CD4-positive, alpha-beta T cell treated with Interleukin-17A for 4 hours (primary cell): ENCODE measurements around the gene KPRP.

Source experiments
- DNase-seq: peaks from one replicate; pipeline ENCODE4 v3.0.0-alpha.2; 2020; ENCODE audit warnings: mixed read lengths

Gene KPRP, protein sequence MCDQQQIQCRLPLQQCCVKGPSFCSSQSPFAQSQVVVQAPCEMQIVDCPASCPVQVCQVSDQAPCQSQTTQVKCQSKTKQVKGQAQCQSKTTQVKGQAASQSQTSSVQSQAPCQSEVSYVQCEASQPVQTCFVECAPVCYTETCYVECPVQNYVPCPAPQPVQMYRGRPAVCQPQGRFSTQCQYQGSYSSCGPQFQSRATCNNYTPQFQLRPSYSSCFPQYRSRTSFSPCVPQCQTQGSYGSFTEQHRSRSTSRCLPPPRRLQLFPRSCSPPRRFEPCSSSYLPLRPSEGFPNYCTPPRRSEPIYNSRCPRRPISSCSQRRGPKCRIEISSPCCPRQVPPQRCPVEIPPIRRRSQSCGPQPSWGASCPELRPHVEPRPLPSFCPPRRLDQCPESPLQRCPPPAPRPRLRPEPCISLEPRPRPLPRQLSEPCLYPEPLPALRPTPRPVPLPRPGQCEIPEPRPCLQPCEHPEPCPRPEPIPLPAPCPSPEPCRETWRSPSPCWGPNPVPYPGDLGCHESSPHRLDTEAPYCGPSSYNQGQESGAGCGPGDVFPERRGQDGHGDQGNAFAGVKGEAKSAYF

DNA sequence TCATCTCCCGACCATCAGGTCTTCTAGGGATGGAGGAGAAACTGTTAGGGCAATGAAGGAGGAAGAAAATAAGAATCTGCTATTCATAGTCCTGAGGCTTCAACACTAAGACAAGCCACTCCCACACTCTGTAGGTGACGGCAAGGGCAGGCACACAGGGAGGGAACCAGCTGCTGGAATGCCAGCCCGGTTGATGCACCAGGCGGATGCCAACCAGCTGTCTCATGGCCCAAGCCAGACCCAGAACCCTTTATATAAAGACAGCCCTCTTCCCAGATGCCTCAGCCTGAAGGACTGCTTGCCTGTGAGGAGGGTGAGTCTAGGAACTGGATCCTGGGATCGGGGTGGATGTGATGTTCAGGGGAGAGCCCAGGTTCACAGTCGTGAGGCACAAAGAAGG is at the start of gene KPRP:
KPRP (plus strand) TSS at position 279 of the 400 bp plus-strand sequence. CDS start 1,564 bp downstream, outside the sequence.
- no peak for DNase-seq

DNA sequence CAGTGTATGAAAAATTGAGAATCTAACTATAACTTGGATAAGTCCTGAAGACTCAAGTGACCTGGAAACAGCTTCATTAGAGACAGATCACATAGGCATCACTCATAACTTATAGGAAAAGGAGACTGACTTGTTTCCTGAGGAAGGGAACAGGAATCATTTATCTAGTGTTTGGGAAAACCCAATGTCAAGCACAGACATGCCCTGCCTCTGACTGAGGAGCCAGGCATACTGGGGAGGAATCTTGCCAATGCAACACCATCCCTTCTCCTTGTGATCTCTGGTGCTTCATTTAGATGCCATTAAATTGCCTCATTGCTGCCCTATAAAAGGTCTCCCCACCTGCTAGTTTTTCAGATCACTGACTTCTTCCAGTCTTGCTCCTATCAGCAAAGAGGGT is 39.6 kb upstream of the KPRP start:
- DNase-seq, result no peak

DNA sequence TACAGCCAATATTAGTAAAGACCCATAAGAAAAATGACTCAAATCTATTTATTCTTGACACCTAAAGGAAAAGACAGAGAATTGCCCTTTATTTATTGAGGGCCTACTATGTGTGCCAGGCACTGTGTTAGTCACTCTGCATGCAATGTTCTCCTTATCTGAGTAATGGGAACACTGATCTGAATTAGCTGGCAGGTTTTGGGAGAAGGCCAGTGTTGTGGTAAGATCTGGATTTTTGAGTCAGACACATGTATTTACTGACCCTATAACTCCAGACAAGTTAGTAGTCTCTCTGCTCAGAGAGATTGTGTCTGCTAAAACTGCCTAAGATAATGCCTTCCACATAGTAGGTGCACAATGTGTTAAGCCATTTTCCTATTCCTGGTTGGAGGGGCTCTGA is 32.6 kb upstream of the KPRP start:
- no peak for DNase-seq

DNA sequence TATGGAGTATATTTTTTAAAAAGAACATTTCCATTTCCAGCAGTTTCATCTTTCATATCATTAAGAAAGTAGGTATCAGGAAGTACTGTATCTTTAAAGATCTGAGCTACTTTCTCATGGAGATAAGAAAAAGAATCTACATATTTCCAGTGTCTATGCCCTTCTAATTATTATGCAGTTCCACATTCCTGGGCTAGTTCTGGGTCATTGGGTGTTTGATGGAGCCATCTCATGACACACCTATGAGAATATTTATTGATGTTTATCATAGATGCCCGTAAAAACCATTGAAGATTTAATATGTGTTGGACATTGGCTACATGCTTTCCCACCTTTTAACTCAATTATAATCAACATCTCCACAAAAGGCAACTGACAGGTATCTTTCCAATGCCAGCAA is 28.8 kb upstream of the KPRP start:
- DNase-seq, result no peak

DNA sequence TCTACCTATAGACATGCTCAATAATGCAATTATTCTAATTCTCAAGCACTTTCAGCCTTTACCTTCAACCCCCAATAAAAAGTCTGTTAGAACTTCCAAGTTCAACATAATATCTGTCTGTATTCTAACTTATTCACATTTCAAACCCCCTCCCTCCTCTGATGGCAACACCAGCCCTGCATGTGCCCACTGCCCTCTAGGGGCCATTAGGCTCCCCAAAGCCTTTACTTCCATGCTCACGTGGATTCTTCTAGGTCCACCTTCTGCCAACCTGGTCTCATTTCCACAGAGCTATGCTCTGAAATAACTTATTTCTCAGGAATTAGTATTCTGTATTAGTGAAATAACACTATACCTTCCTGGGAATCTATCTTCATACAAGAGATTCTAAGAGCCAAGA is 22.2 kb upstream of the KPRP start:
- DNase-seq, result no peak

DNA sequence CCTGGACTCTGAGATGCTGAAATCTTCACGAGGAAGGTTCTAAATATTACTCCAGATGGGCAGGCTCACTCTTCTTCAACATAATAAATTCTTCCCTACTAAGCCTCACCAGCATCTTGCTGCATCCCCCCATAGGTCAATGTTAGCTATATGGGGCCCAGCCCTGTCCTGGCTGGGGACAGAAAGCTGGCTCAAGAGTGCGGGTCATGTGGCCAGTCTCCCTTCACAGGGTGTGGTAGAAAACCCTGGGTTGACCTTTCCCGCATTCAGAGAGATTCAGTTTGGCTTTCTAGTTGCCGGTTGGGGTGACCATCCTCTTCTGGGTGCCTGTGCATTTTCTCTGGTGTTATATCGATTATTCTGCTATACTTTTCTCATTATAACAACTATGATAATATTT is 19.8 kb upstream of the KPRP start:
- DNase-seq, result no peak

DNA sequence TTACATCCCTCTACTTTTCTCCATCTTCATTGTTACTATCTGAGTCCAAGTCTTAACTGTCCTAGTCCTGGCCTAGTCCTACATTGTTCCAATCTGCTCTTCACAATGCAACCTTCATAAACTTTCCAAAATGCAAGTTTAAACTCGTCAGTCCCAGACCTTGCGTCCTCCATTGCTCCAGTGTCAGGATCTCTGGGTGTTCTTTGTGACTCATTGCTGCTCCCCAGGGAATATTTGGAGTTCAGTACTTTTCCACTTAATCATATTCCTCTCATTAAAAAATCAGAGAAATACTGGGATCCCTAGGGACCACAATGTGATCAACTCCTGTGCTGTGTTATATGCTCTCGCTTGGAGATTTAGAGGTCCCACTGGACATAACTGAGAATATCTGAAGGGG is 18.0 kb upstream of the KPRP start:
- DNase-seq, result no peak

DNA sequence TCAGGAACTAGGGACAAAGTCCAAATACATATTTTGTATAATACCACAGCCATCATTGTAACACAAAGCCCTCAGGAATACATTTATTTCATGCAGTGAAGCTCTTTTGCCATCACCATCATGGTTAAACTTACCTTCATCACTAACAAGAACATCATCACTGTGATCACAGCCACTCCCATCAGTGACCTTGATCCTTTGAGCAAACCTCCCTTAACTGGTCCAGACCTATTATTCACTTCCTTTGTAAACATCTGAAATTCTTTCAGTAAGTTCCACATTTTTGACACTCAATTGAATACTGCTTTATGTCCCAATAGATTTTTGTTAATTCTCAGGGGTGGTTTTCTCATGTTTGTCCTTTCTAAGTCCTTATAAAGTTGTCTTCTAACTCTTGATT is 16.2 kb upstream of the KPRP start:
- no peak for DNase-seq

DNA sequence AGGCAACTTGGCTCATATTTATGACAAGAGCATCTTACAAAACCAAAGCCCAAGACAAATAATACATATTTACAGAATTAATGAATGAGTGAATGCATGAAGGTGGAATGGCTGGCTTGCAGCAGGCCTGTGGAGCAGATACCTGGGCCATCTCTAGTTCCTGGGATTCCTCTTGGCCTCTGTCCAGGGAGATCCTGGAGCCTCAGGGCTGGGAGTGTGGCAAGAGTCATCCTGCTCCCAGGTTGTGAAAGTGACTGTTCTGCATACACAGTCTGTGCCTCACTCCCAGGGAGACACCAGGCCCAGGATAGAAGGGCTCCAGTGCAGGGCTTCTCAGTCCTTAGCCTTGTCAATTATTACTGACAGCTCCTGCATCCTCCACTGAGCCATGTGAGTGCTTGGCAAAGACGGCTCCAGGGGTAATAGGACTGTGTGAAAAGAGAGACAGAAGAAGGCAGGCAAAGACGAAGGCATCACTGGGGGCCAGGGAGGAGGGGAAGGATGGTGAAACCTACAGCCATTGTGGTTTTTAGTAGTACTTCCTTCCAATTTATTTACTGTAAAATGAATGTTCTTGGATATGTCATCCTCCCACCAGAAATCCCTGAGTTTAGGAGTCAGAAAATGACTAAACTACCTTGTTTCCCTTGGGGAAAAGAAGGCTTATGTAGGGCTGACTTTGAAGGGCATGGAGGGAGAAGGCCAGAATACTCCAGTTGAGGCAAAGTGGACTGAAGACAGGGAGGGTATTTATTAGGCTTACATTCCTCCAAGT is 14.3 kb upstream of the KPRP start:
- no peak for DNase-seq

DNA sequence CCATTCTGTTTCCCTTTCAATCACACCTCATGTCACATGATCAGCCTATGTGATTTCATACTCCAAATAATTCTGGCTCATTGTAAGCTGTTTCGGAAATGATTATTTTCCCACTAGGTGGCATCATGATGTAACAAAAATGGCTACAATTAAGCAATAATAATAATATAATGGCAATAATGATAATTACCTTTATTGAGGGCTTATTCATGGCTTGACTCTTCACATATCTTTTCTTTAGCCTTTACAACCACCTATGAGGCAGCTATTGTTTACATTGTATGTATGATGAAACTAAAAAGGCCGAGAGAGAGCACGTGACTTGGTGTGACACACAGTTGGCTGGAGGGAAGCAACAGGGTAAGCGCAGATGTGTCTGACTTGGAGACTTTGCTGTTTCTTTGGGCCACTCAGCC is 12.5 kb upstream of the KPRP start:
- no peak for DNase-seq

DNA sequence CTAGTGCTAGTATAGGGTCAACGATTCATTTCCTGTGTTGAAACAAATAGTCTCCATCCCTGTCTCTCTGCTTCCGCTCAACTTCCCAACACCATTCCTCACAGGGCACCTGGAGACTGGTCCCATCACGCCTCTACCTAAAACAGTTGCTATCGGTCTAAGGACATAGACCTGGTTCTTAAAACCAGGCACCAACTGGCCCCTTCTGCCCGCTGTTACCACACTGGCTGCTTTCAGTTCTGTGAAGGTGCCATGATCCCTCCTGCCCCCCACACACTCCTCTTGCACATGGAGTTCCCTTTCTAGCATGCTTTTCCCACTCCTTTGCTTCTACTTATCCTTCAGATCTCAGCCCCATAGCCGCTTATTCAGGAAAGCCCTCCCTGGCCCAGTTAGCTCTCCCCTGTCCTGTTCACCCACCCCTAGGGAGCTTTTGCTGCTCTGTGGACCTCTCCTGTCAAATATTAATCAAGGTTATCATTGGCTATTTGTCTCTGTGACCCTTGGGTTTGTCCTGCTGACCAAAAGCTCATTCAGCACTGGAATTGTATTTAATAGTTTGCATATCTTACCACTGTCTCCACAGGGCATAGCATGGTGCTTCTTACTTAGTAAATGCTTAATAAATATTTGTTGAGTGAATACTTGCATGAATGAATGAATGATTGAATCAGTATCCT is 11.9 kb upstream of the KPRP start:
- no peak for DNase-seq

DNA sequence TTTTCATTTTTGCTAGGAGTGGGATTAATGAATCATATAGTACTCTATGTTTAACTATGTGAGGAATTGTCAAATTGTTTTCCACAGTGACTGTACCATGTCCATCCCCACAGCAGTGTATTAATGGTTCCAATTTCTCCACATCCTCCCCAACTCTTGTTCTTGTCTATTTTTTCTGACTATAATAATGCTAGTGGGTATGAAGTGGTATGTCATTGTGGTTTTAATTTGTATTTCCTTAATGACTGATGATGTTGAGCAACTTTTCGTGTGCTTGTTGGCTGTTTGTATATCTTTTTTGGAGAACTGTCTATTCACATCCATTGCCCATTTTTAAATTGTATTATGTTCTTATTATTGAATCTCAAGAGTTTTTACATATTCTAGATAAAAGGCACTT is 10.0 kb upstream of the KPRP start:
- DNase-seq, result no peak

DNA sequence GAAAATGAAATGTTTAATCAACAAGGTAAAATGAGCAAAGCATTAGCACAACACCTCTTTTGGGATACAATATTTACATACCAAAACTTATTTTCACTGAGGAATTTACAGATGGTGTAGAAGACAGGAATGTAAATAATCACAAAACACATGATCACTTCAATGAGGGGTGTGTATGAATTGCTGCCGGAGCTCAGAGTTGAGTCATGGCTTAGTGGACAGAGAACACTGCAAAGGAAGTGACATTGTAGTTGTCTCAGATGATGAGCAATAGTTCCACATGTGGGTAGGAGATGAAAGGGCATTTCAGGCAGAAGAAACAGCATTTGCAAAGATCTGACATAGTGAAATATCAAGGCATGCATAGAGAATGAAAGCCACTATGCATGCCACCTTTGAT is 5.6 kb upstream of the KPRP start:
- no peak for DNase-seq

DNA sequence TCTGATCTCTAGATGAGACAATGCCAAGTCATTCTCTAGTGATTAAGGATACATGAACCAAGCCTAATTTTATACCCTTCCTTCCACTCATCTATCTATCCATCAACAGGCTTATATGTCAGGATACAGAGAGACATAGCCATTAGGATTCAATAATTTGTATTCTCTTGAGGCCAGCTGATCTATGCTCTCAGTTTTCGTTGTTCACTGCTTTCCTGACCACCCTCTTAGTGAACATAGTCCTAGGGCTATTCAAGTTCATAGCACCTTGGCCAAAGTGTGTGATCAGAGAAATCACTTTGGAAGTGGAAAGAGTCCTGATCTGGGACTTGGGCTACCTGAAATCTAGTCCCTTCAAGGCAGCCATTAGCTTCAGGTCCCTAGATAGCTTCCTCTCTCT is 4.2 kb upstream of the KPRP start:
- DNase-seq, result no peak

DNA sequence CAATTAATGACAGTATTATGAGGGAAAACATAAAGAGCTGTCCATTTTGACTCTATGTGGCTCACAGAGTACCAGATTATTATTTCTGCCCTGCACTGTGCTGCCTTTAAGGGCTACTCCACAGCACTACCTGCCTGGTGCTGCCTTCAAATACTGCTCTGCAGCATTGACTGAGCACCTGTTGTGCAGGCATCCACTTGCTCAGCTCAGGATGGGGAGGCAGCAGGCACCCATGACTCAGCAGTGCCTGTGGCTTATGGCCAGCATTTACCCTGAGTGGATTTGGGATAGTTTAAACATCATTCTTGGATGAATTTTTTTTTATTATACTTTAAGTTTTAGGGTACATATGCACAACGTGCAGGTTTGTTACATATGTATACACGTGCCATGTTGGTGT is 953 bp upstream of the KPRP start:
- DNase-seq, result no peak

DNA sequence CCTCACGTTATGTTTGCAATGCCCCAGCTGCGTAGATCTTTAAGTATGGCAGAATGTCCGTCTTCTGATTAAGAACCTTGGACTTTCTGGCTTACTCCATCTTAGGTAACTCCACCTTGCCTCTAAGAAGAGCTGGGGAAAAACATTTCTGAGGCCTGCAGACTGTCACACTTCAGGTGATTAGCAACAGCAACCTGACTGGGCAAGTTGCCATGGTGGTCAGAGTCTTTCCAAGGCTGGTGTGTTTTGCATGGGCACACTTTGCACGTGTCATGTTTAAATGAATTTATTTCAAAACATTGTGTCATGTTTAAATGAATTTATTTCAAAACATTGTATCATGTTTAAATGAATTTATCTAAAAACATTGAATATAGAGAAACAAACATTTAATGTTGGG is 811 bp downstream of the KPRP start:
- no peak for DNase-seq

DNA sequence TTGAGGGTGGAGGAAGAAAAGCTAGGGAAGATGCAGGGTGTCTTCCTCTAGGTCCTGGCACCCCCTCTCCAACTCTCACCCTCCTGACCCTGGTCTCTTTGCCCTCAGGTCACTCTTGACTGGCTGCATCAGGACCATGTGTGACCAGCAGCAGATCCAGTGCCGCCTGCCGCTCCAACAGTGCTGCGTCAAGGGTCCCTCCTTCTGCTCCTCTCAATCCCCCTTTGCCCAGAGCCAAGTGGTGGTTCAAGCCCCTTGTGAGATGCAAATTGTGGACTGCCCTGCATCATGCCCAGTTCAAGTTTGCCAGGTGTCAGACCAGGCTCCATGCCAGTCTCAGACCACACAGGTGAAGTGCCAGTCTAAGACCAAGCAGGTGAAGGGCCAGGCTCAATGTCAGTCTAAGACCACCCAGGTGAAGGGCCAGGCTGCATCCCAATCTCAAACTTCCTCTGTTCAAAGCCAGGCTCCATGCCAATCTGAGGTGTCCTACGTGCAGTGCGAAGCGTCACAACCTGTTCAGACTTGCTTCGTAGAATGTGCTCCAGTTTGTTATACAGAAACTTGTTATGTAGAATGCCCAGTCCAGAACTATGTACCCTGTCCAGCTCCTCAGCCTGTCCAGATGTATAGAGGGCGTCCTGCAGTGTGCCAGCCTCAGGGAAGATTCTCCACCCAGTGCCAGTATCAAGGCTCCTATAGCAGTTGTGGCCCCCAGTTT is 1.8 kb downstream of the KPRP start:
- DNase-seq, result no peak

DNA sequence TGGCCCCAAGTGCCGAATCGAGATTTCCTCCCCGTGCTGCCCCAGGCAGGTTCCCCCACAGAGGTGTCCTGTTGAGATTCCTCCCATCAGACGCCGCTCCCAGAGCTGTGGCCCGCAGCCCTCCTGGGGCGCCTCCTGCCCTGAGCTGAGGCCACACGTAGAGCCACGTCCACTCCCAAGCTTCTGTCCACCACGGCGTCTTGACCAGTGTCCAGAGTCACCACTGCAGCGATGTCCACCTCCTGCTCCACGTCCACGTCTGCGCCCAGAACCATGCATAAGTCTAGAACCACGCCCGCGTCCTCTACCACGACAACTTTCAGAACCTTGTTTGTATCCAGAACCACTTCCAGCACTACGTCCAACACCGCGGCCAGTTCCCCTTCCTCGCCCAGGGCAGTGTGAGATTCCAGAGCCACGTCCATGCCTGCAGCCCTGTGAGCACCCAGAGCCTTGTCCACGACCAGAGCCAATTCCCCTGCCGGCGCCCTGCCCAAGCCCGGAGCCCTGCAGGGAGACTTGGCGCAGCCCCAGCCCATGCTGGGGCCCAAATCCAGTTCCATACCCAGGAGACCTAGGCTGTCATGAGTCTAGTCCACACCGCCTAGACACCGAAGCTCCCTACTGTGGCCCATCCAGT is 2.8 kb downstream of the KPRP start:
- no peak for DNase-seq

DNA sequence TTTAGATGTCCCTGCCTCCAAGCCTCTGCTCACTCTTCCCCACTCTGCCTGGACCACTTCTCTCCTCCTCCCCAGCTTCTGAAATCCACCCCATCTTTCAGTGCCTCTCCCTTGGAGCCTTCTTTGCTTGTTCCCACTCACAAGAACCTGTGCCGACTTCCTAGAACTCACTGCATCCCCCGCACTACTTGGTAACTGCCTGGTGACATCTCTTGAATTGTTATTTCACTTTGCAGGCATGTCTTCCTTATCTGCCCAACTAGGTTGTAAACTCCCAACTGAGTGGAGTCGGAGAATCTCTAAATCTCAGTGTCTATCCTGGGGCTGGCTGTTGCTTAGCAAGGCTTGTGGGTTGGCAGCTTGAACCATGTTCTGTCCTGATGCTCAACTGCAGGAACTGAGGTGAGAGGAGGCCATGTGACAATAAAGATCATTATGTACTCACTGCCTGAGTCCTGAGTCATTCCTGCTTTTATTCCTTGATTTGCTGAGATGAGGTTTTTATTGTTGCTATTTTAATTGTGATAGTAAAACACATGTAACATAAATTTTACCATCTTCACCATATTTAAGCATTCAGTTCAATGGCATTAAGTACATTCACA is 3.9 kb downstream of the KPRP start:
- no peak for DNase-seq

DNA sequence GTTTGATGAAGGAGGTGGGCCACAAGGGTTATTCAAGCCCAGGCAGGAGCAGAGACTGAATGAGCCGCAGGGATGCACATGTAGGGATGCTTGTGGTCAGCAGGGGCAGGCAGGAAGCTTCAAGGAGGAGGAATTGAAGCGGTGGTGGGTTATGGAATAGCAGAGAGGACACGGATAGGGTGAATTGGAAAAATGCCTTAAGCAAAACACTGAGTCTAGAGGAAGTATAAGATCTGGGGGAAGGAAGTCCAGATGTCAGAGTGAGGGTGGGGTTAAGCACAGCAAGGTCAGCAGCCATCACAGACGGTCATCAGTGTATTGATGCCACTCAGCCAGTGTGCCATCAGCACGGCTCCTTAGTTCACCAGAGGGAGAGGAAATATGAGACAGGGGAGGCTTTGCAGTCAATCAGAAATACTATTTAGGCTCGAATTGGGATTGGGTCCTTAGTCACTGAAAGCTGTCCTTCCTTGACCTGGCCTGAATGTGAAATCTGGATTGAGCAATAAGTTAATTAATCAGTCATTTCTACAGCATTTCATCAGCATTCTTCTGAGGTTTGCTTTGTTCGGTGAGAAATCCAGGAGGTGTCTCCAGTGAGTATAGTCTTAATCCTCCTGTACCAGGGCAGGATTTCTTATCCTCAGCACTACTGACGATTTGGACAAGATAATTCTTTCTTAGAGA is 11.2 kb downstream of the KPRP start:
- DNase-seq, result no peak

DNA sequence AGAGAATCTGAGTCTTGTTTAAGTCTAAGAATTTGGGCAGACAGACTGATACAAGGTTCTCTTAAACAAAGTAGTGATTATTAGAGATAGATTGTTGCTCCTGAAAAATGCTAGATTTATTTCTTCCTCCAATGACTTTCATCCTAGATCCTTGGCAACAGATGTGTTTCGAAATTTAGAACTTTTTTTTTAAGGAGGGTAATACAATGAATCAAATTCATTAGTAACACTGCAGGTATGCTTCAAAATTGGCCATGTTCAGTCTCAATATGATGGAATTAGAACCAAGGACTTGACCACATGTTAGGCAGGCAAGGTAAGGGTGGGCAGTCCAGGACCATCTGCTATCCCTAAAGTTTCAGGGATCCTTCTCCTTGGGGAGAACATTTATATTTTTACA is 12.6 kb downstream of the KPRP start:
- DNase-seq, result no peak
